Measurements from ENCODE around the gene HSPA4. TPM values are rescaled to one million over a fixed set of nuclear protein-coding genes. Genes with fewer than 3 reads are reported as not detected.

Gene HSPA4
- total and polyA plus RNA-seq, 2 donors (not counting 3 experiments of a cell fraction or from before 2014, with no cell fraction given), result 11.2 to 161 TPM

DNA sequence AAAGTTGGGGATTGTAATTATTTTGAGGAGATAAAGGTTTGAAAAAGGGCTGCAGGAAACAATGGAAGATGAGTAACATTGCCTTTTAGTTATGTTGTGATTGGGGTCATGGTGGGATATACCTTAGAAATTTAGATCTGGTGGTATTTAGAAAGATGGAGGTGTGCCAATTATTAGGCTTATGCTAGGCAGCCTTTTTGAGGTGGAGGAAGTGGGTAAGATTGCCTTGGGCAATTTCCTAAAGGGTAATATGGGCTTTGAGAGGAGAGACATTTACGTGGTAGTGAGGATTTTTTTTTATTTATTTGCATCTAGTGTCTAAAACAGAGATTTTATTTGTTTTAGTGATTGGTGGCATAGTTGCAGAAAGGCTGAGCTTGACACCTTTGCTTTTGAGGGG, 10.5 kb downstream of the HSPA4 start:
- Histone ChIP-seq H3K9me3 (replicated peaks; ENCODE audit: control insufficient read depth, insufficient read depth, low read length) (no peaks in the 10 kb centered on the region), H3K9ac (replicated peaks; ENCODE audit: extremely low read depth, insufficient read depth, low read length) (no peak overlapping the region), H3K36me3 (ENCODE audit: control insufficient read depth in 2 of 2, extremely low read depth in 1 of 2, insufficient read depth in 2 of 2, low read length in 2 of 2) (peaks cover 0 to 2% of the 10 kb centered on the region in 2 experiments), H3K27me3 (ENCODE audit: control insufficient read depth in 2 of 2, insufficient read depth in 2 of 2, low read length in 2 of 2) (no peaks in the 10 kb centered on the region), H2AFZ (ENCODE audit: low read depth, low read length) (no peak overlapping the region), H3K27ac (ENCODE audit: insufficient read depth, low read depth, low read length) (no peak overlapping the region), H3K4me3 (replicated peaks in 1 of 3; ENCODE audit: insufficient read depth in 1 of 3, low read depth in 1 of 3, low read length in 3 of 3) (no peak overlapping the region), H3K4me2 (ENCODE audit: insufficient read depth, low read length) (no peak overlapping the region), H3K4me1 (ENCODE audit: control insufficient read depth, extremely low read depth, insufficient read depth, low read length) (no peaks in the 10 kb centered on the region), H4K20me1 (replicated peaks; ENCODE audit: control insufficient read depth, extremely low read depth, insufficient read depth, low read length) (peaks cover 2% of the 10 kb centered on the region), H3K9me1 (replicated peaks; ENCODE audit: control insufficient read depth, extremely low read depth, insufficient read depth, low read length) (no peaks in the 10 kb centered on the region), H3K79me2 (ENCODE audit: control insufficient read depth, insufficient read depth, low read length) (peaks cover 85% of the 10 kb centered on the region)
- ChIA-PET POLR2A (no interaction called here), CTCF (no interaction called here)
- dilution Hi-C loops (cut with MboI; ENCODE audit: extremely low pct_ligation_motif_present, low sequenced_read_pairs) (no loop called here), intact Hi-C loops (cut with micrococcal nuclease) (no loop called here)
- DNase-seq (ENCODE audit: low read depth, low spot score), result no peak
- BruUV-seq (replicated peaks), result no TSS peak
- no peak for FAIRE-seq
- no peak for TF ChIP-seq POLR2AphosphoS5 (IDR thresholded peaks at IDR 0.05; ENCODE audit: insufficient read depth, low read depth, low read length)
- no peak for TF ChIP-seq CTCF (IDR thresholded peaks at IDR 0.05; ENCODE audit: extremely low read depth in 1 of 2, insufficient read depth in 1 of 2, low read depth in 1 of 2, low read length in 2 of 2)
- TF ChIP-seq, protein P1, sequence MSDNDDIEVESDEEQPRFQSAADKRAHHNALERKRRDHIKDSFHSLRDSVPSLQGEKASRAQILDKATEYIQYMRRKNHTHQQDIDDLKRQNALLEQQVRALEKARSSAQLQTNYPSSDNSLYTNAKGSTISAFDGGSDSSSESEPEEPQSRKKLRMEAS (IDR thresholded peaks at IDR 0.05; ENCODE audit: insufficient read depth, insufficient read length), result no peak
- TF ChIP-seq MYC (IDR thresholded peaks at IDR 0.05; ENCODE audit: low read depth, low read length), result no peak
- no peak for TF ChIP-seq JUN (IDR thresholded peaks at IDR 0.05; ENCODE audit: borderline replicate concordance, insufficient read depth, insufficient read length, low read depth)
- TF ChIP-seq FOS (IDR thresholded peaks at IDR 0.05; ENCODE audit: borderline replicate concordance, insufficient read depth, low read length), result no peak
- no peak for TF ChIP-seq GATA2 (IDR thresholded peaks at IDR 0.05; ENCODE audit: insufficient read depth, insufficient read length, low read depth, low read length)
